HG03103 (cell line): Measurements from ENCODE around the gene AQP12A.

Source experiments
- ATAC-seq: cut with Tn5 transposase; IDR thresholded peaks from one replicate; pipeline ENCODE4 v1.9.1; 2021; ENCODE audit warnings: low read depth; ENCODE audit not compliant: unreplicated experiment

The AQP12A gene

DNA sequence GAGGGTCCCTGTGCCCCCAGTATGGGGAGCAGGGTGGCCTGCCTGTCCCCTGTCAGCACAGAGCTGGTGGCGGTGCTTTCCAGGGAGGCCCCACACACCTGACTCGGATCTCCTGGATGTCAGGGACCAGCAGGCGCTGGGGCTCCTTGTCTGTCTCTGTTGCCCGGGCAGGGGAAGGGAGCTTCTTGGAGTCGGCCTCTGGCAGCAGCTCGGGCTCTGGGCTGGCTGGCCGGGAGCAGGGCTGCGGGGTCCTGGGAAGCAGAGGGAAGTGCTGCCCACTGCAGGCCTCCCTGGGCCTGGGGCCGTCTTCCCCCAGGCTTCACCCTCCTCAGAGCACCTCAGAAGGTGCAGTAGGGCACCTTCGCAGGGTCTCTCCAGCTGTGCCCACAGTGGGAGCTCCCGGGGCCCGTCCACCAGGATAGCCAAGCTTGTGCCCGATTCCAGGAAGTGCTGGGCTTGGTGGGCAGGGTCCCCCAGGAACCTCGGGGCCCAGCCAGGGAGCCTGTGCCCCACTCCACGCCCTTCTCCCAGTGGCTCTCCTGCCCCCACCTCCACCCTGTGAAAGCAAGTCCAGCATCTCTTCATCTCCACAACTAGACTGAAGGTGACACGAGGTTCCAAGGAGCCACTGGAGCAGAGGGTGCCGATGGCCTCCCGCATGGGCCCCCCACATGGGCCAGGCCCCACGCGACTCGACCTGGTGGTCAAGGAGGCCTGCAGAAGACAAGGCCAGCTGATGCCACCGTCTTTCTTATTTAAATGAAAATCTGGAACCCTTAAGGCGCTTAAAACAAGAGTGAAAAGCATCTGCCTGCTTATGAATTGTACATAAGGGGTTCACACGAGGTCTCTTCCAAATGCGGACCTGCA is 28.2 kb downstream of the AQP12A start:
- no peak for ATAC-seq

DNA sequence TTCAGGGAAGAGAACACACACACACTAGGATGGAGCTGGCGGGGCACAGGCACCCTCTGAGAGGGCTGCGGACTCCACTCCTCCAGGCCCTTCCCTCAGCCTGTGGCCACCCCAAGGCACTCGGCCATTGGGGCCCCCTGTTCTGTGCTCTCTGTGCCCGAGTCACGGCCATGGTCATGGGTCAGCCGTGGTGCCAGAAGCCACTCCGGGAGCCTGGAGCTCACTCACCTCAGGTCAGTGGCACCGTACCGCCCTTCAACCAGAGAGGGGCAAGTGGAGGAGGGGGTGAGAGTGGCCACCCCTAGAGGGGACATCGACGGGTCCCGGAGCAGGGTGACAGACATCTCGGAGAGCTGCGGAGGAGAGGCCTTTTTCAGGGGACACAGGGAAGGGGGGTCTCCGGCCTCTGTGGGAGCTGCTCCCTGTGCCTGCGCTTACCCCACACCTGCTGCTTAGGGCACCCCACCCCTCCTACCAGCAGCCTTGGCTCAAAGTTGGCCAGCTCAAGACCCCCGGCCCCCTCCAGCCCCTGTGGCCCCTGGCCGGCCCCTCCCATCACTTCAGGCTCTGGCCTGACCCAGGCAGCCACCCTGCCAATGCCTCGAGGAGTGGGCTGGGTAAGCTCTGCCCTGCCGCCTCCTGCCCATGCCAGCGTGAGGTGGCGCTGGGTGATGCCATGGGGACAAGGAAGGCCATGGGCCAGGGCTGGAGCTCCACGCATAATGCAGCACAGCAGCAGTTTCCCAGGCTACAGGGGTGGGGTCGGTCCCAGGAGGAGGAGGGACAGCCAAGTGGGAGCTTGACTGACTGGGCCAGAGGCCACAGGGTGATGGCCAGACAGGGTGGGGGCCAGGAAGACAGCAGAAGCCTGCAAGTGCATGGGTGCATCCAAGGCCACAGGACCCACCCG is 29.3 kb downstream of the AQP12A start:
- ATAC-seq, result no peak

DNA sequence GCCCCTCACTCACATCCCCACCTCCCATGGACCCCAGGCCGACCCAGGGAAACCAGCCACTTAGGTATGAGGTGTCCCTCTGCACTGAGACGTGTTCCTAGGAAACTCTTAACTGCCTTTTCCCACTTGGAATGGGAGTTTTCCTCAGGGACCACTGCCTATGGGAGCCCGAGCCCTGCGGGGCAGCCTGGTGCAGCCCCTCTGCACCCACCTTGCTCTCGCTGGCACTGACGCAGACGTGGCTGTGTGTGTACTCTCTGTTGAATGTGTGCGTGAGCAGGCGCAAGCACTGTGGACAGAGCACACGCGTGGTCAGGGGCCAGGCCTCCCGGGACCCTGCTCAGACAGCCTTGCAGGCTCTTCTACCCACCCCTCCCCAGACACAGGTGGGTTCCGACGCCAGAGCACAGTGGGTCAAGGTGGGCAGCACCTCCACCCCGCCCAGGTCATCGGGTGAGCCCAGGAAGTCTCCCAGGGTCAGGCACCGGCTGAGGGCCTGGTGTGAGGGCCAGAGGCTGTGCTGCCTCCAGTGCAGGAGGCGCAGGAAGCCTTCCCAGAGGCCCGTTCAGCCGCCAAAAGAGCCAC is 30.0 kb downstream of the AQP12A start:
- ATAC-seq, result no peak

DNA sequence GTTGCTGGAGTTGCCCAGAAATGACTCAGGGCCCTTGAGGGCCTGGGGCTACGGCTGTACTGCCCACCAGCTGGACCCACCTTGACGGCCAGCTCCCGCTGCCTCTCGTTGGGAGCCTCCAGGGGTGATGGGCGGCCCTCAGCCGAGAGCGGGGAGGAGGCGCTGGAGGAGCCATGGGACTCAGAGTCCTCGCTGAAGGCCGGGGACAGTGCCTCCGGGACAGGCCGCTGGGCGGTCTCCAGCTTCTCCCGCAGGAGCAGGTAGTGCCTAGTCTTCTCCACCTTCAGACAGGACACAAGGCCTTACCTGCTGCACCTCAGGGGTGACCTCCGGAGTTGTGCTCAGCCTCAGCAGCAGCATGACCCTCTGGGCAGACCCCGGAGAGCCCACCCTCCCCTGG is 30.7 kb downstream of the AQP12A start:
- ATAC-seq, result no peak

DNA sequence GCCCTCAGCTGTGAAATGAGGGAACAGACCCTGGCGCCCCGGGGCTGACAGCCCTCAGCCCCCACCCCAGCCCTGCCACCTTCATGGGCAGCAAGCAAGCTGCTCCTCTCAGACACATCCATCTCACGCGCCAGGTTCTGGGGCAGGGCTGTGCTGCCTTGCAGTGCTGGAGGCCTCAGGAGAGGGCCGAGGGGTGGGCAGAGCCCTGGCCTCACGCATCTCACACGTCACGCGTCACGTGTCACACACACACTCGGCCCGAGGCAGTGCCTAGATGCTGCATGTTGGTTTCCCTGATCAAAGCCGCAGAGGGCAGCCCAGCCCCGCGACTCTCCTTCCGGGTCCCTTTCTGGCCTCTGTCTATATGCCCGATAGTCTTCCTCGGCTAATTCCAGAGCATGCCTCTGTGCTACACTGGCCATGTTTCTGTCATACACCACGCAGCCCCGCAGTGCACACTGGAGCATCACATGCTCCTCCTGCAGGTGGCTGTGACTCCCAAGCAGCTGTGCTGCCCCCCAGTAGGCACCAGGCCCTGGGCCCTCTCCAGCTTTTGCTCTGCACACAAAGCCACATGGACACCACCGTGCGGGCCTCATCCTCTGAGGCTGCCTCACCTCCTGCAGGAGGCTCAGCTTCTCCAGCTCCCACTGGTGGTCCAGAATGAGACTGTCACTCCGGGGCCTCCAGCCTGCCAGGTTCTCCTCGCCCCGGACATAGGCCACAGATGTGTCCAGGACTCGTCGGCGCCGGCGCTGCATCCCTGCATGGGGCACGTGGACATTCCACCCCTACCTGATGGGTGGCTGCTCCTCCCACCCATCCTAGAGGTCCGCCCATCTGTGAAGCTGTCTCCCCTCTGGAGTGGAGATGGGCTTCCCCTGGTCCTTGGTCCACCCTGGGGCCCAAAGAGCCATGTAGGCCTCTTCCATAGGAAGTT is 31.4 kb downstream of the AQP12A start:
- ATAC-seq, result no peak

DNA sequence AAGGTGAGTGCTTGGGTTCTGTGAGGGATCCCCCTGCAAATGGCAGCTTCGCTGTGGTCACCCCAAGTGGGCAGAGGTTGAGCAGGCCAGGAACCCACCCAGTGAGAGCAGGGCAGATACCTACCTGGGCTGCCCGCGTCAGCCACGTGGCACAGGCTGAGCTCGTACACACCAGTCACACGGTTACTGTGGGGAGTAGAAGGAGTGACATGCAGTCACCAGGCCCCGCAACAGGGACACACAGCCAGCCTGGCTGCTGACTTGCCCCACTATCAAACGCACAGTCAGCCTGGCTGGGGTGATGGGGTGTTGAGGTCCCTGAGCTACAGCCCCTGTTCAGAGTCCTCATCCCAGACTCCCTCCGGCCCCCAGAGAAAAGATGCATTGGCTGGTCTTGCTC is 32.2 kb downstream of the AQP12A start:
- no peak for ATAC-seq

DNA sequence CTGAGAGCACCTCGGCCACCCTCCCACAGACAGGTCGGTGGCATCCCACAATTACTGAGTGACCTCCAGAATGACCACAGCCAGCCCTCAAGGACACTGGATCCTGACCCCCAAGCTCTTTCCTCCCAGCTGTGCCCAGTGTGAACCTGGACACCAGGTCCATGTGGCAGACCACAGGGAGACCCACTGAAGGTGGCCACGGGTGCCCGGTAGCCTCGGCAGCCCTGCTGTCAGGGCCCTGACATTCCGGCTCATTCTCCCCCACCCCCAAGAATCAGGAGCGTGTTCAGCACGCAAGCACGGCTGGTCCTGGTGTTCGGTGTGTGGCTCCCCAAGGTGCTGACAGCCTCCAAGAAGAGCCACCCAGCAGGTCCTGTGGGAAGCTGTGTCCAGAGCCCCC is 32.8 kb downstream of the AQP12A start:
- ATAC-seq, result no peak

DNA sequence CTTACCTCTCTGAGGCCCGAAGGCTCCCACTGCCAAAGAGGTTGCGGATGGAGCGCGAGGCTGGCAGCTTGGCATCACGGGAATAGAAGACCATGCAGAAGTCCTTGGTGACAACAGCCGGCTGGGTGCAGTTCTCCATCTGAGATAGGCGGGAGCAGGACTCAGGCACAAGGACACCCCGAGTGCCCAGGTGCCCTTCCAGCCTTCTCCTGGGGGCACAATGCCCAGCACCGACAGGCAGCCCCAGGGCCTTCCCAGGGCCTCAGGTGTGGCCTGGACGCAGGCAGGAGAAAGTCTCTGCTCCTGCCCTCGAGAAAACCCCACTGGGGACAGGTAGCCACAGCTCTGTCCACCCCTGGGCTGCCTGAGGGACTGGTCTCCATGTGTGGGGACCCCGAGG is 33.6 kb downstream of the AQP12A start:
- no peak for ATAC-seq

DNA sequence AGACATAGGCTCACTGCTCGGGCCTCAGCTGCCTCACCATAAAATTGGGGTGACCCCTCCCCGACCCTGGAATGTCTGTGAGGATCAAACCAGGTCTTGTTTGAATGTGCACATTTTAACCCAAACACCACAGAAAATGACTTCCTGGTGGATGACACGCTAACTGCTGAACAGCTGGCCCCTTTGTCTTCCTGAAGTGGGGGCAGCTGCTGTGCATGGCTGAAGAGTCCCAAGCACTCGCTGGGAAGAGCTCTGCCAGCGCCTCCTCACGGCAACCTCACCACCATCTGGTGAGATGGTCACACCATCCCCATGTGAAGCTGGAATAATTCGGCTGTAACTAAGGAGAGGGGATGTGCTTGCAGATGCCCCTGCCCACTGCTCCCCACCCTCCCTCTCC is 34.0 kb downstream of the AQP12A start:
- ATAC-seq, result no peak

DNA sequence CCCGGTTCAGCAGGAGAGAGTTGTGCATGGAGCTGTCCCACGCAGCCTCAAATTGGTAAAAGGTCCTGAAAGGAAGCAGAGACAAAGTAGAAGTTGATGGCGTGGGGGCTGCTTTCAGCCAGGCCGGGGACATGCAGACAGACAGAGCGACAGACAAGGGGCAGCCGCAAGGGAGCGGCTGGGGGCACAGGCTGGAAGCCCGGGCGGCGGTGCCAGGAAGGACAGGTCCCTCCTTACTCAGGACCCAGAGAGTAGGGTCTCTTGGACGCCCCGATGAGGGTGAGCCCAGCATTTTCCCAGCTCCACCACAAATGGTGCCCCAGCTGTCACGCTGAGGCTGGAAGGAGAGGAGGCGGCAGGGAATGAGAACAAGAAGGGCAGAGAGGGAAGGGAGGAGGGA is 35.2 kb downstream of the AQP12A start:
- no peak for ATAC-seq

DNA sequence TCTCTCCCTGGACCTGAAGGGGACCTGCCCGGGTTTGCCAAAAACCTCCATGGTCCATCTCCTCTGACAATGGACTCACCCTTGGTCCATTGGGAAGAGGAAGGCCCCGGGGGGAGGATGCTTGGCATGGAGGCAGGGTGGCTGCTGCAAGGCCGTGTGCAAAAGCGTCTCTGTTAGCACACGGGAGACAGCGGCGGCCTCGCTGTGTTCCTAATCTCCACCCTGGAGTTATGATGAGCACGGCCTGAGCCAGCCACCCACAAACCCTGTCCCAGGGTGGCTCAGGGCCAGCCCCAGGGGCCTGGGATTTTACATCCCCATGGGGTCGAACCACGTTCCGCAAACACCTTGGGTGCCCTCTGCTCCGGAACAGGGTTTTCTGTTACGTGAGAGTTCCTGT is 35.8 kb downstream of the AQP12A start:
- no peak for ATAC-seq

DNA sequence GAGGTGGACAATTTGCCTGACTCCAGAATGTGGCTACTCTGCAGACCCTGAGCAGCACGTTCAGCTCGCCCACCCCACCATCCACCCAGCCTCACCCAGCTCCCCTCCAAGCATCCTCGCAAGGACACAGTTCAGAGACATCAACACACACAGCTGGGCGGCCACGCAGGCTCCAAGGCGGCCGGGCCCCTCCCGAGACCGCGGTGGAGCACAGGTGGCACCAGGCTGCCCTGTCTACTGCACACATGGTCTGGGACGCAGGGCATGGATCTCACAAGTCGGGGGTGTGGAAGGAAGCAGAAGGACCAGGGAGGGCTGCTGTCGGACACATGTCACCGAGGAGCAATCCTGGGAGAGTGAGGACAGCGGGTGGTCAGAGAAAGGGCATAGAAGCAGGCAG is 36.2 kb downstream of the AQP12A start:
- no peak for ATAC-seq

DNA sequence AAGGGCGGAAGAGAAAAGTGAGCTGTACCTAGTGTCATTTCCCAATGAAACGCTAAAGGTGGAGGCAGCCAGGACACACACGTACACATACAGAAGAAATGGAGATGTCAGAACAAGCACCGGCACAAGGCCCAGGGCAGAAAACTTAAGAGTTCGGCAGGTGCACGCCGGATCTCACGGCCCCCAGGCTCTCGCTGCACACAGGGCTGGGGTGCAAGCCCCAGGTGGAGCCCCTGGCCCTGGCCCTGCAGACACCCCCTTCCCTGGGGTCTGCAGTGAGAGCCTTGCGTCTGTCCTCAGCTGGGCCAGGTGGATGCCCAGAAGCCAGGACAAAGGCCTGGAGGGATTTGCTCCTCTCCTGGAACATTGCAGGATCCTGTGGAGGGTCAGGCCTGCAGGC is 36.7 kb downstream of the AQP12A start:
- no peak for ATAC-seq

DNA sequence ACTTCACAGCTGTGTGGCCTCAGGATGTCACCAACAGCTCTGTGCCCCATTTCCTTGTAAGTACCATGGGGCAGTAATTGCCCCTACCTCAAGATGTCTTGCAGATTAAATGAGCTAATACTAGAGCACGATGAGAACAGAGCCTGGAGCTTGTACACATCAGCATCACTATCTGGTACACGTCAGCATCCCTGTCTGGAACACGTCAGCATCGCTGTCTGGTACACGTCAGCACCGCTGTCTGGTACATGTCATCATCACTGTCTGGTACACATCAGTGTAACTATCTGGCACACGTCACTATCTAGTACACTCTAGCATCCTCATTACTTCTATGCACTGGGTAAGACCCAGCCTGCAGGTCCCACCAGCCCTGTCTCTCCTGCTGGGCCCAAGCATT is 37.2 kb downstream of the AQP12A start:
- ATAC-seq, result no peak

DNA sequence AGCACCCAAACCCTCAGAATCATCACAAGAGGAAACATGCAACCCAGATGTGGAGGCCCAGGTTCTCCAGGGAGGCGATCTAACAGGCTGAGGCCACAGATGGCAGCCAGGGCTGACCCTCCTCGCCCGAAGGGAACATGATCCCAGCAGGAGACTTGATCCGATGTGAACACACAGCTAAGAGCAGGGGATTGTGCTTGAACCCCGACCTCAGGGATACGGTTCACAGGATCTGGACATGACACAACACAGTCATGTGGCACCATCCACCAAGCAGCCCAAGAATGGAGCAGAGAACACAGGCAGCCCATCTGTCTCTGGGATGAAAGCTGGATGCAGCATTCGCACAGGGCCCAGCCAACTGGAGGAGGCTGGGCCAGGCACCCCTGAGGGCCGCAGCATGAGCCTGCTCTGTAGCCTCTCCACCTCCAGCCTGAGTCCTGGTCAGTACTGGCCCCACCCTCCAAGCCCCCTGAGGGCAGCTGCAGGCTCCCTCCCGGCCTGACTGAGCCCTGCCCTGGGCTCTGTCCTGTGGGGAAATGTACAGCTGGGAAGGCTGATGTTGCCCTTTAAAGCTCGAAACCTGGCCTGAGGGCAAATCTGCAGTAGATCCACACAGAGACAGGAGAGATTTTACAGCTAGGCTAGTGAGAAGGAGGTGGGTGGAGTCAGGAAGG is 39.0 kb downstream of the AQP12A start:
- no peak for ATAC-seq

DNA sequence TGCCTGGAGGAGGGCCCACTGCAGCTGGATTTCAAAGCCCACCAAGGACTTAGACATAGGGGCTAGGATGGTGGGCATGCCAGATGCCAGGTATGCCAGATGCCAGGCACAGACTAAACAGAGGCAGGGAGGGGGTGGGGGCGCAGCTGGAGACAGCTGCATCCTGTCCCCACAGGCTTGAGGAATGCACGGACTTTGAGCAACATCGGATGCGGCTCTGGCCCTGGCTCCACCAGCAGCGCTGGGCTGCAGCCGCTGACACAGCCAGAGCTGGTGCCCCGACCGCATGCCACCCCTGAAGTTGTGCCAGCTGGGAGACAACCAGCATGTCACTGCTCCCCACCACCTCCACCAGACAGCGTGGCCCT is 39.5 kb downstream of the AQP12A start:
- no peak for ATAC-seq

DNA sequence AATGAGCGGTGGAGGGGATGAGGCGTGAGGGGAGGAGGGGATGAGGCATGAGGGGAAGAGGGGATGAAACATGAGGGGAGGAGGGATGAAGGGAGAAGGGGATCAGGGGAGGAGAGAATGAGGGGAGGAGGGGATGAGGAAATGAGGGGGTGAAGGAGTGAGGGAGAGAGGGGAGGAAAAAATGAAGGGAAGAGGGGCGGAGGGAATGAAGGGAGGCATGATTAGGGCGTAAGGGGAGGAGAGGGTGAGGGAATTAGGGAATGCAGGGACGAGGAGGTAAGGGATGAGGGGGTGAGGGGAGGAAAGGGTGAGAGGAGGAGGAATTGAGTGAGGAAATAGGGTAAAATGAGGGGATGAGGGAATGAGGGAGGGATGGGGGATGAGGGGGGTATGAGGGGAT is 40.5 kb downstream of the AQP12A start:
- no peak for ATAC-seq

DNA sequence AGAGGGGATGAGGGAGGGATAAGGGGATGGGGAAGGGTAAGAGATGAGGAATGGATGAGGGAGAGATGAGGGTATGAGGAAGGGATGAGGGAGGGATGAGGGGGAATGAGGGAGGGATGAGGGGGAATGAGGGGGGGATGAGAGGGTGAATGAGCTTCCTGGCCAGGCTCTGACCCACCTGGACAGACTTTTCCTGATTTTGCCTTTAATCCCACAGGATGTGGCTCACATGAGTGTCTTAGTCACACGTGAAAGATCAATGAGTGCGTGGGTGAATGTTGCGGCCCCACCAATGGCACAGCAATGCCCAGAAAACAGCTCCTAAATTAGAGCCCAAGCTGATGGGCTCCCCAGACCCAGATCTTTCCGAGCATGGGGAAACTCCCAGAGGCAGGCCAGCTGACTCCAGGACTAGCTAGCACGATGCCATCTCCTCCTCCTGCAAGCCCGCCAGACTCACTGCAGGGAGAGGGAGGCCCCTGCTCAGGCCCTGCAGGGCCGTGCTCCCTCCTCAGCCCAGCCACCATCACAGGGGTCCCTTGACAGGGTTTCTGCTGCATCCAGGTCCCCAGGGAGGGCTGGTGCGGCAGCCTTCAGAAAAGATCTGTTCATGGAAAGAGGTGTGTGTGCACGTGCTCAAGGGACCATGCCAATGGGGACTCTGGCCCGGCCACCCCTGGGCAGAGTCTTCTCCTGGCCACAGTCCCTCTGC is 41.4 kb downstream of the AQP12A start:
- no peak for ATAC-seq

DNA sequence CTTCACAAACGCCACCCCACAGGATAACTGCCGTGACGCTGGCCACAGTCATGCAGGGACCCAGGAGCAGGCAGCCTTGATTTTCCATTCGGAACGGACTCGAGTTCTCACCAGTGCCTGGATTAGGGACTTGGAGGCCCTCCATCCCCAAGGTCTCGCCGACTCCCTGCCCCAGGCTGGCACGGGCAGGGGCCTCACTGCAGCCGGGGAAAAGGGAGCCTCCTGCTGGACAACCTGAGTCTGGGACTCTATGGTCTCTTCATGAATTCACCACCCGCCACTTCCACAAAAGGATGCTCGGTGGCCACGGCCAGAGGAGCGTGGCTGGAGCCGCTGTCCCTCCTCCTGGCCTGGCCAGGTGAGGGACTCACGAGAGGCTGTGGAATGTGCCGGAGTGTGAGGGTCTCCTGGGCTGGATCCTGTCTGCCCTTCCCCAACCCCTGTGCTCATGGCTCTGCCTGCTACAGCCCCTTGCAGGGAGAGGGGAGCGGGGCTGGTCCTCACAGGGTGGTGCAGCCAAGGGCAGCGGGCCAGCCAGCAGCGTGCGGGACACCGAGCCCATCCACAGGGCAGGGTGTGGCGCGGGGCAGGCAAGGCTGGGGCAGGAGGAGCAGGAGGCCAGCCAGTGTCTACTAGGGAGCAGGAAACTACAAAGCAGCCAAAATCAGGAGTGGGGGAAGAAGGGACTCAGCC is 42.3 kb downstream of the AQP12A start:
- no peak for ATAC-seq
